ENCODE data around the gene MACROD2.

- TF ChIP-seq CTCF (IDR thresholded peaks at IDR 0.05), result no peak
- no peak for TF ChIP-seq EP300 (IDR thresholded peaks at IDR 0.05)
- no peak for TF ChIP-seq POLR2A (IDR thresholded peaks at IDR 0.05)
These were observed 1025.5 kb downstream of the MACROD2 start for GRCh38 chr20:15020845-15021244.

Measured in ovary (tissue), 3 donors.